Pulmonary artery endothelial cell (primary cell): ENCODE measurements around the gene NAGPA. TPM values are rescaled to one million over a fixed set of nuclear protein-coding genes. Genes with fewer than 3 reads are reported as not detected.

Experiments
- DNase-seq: peaks from one replicate; pipeline ENCODE4 v3.0.0-alpha.2; 2011; ENCODE audit warnings: low read depth, low spot score
- total RNA-seq: library from RNA; depleted of rRNA; stranded (reverse); fragments of >200 nt; gene quantifications from 2 replicates; pipeline ENCODE4 v1.2.3, GENCODE V29; 2014

The NAGPA gene
- total RNA-seq, 1 donor from 2014 or later = 16.0 TPM

DNA sequence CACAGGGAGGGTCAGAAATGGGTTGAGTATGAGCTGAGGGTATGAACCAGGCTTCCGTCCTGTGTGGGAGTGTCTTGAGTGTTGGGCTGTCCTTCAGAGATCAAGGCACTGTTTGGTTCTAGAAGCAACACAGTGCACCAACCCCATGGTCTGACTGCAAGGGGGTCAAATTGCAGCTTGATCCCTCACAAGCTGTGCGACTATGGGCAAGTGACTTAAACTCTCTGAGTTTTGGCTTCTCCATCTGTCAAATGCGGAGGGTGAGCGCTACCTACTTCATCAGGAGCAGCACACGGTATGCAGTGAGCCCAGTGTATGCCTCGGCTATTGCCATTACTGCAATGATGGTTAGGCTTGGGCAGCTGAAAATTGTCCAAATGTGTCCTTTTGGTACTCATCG lies 54.6 kb downstream of the NAGPA start:
- no peak for DNase-seq

DNA sequence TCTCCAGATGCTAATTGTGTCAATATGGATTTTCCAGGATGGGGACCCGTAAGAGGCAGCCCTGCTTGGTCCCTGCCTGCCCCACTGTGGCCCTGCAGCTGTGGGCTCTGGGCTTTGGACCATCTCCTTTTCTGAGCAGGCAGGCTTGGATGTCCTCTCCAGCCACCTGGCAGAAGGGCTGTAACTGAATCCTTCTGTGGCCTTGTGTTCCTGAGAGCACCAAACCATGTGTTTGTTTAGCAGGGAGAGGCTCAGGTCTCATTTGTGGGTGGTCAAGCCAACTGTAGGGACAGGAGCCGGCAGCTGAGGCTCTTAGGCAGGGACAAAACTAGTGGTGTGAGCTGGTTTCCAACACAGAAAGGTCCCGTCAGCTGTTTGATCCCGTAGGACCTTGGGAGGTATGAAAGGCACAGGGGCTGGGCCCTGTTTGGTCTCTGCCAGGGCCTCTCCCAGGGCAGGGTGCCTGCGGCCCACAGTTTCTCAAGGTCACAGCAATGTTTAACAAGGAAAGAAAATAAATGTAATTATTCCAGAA lies 57.1 kb downstream of the NAGPA start:
- DNase-seq = no peak

DNA sequence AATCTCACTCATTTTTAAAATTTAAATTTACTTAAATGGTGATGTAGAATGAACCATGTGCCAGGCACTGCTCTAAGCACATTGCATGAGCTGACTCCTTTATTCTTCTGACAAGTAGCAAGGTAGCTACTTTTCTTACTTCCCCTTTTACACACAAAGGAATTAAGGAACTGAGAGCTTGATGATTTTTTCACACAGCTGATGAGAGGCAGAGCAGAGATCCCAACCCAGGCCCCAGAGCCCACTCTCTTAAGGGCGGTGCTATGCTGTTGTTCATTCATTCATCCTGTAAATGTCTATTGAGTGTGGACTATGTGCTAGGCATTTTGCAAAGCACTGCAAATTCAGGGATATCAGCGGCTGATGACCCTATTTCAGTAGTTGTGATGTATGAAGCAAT lies 57.7 kb downstream of the NAGPA start:
- DNase-seq = no peak

Other genes starting within 250 kb of the NAGPA start
- gene SEPTIN12, start 245.6 kb downstream of the NAGPA start, total RNA-seq = not detected in 2 replicates
- gene SMIM22, start 238.6 kb downstream of the NAGPA start, total RNA-seq = not detected in 2 replicates
- 10.7 and 11.7 TPM in 2 replicates for gene ROGDI, start 231.3 kb downstream of the NAGPA start, total RNA-seq
- 55.9 and 75.0 TPM in 2 replicates for gene GLYR1, start 186.6 kb downstream of the NAGPA start, total RNA-seq
- gene UBN1, start 186.5 kb downstream of the NAGPA start, total RNA-seq = 26.6 and 29.1 TPM in 2 replicates
- 0.26 and 0.71 TPM in 2 replicates for gene PPL, start 96.8 kb downstream of the NAGPA start, total RNA-seq
- gene SEC14L5, start 75.6 kb downstream of the NAGPA start, total RNA-seq = under 0.01 TPM in 1 of 2 replicates, not detected in the other
- not detected in 2 replicates for gene C16orf89, start 32.0 kb upstream of the NAGPA start, total RNA-seq
- gene ALG1, start 37.9 kb upstream of the NAGPA start, total RNA-seq = 35.5 and 46.0 TPM in 2 replicates
- gene EEF2KMT, start 63.9 kb upstream of the NAGPA start, total RNA-seq = 8.9 and 16.4 TPM in 2 replicates